GM12878 (cell line): ENCODE measurements around the gene KLHL8. TPM values are rescaled to one million over a fixed set of nuclear protein-coding genes. Genes with fewer than 3 reads are reported as not detected.
A peak's percentile ranks its signal among the peaks of the same experiment; 100 is the strongest.

Experiments used
- ATAC-seq: fragments of 200-7000 bp; cut with Tn5 transposase; 3 replicates; pipeline ENCODE4 v1.9.1; 2020; ENCODE audit warnings: mild to moderate bottlenecking, moderate library complexity
- BruUV-seq: library from RNA; stranded (reverse); fragments of 400-500 nt; replicated peaks from 2 replicates; lab custom pipeline; 2021; lab: Mats Ljungman, UMichigan
- CTCF ChIA-PET: fragments of 300-600 bp; sonication (Branson Sonifier 250); formaldehyde crosslinking; extraction: SDS; loops from one replicate; lab custom pipeline; 2021; ENCODE audit warnings: inconsistent platforms; lab: Yijun Ruan, JAX
- POLR2A ChIA-PET: fragments of 350-600 bp; formaldehyde crosslinking; extraction: SDS; loops from one replicate; lab custom pipeline; 2021; ENCODE audit warnings: inconsistent platforms; lab: Charles Lee
- RAD21 ChIA-PET: fragments of 300-600 bp; sonication (Branson Sonifier 250); formaldehyde crosslinking; loops from one replicate; lab custom pipeline; 2023; ENCODE audit warnings: antibody characterized with exemption; ENCODE audit not compliant: unreplicated experiment; lab: Charles Lee
- SMC1A ChIA-PET: fragments of 300-600 bp; sonication (Branson Sonifier 250); formaldehyde crosslinking; loops from one replicate; lab custom pipeline; 2023; ENCODE audit not compliant: unreplicated experiment, uncharacterized antibody; lab: Charles Lee
- DNase-seq: peaks from one replicate; pipeline ENCODE4 v3.0.0-alpha.2; 2011; ENCODE audit warnings: low read depth, low spot score
- FAIRE-seq: peaks from 3 replicates; lab custom pipeline; 2011; peaks lifted over from hg19 to GRCh38; lab: Jason Lieb, UNC
- H2AFZ ChIP-seq: 2 replicates; pipeline ENCODE4 v1.6.0; 2011; ENCODE audit warnings: low read depth, low read length, control low read depth; ENCODE audit not compliant: control insufficient read depth
- H3K27ac ChIP-seq: 2 replicates; pipeline ENCODE4 v1.5.1; 2011; ENCODE audit warnings: control low read depth; ENCODE audit not compliant: control insufficient read depth, insufficient read depth
- H3K27me3 ChIP-seq, 2 experiments: replicated peaks in 1 of 2; 2 replicates each; pipeline versions ENCODE4 v1.6.0 to v1.6.1; 2011; ENCODE audit warnings: low read length in 1 of 2; ENCODE audit not compliant: control insufficient read depth in 2 of 2, insufficient read depth in 2 of 2
- H3K36me3 ChIP-seq, 2 experiments: 2 replicates each; pipeline ENCODE4 v1.5.1; 2011; ENCODE audit warnings: low read length in 1 of 2; ENCODE audit not compliant: control insufficient read depth in 2 of 2, insufficient read depth in 2 of 2
- H3K4me1 ChIP-seq: 2 replicates; pipeline ENCODE4 v1.6.1; 2011; ENCODE audit warnings: mild to moderate bottlenecking, low read length, moderate library complexity, mixed read lengths; ENCODE audit not compliant: control insufficient read depth, insufficient read depth
- H3K4me2 ChIP-seq: 2 replicates; pipeline ENCODE4 v1.6.0; 2011; ENCODE audit warnings: control low read depth; ENCODE audit not compliant: control insufficient read depth, insufficient read depth
- H3K4me3 ChIP-seq: fragments of 200-600 bp; sonication (generic); 2 replicates; pipeline ENCODE4 v1.5.1; 2016
- H3K79me2 ChIP-seq: 2 replicates; pipeline ENCODE4 v1.6.0; 2011; ENCODE audit warnings: low read length; ENCODE audit not compliant: control insufficient read depth, insufficient read depth
- H3K9ac ChIP-seq: 2 replicates; pipeline ENCODE4 v1.8.0; 2011; ENCODE audit warnings: low read length, control low read depth, mixed read lengths; ENCODE audit not compliant: control insufficient read depth, insufficient read depth
- H3K9me3 ChIP-seq: replicated peaks from 3 replicates; pipeline ENCODE4 v1.5.1; 2011; ENCODE audit warnings: mild to moderate bottlenecking, low read length; ENCODE audit not compliant: control insufficient read depth, insufficient read depth
- H4K20me1 ChIP-seq: 2 replicates; pipeline ENCODE4 v1.6.0; 2011; ENCODE audit not compliant: control insufficient read depth, insufficient read depth
- BCLAF1 ChIP-seq: fragments of 450-650 bp; IDR thresholded peaks from 2 replicates; pipeline ENCODE4 v1.6.1; 2017; ENCODE audit warnings: antibody characterized with exemption, mild to moderate bottlenecking, moderate library complexity
- BHLHE40 ChIP-seq, 2 experiments: fragments of 450-650 bp in 1 of 2; IDR thresholded peaks; 2 replicates each; pipeline ENCODE4 v1.6.1; 2011 to 2017; ENCODE audit warnings: low read depth in 2 of 2, borderline replicate concordance in 1 of 2, improper control_type of control experiment in 1 of 2, low read length in 1 of 2, mild to moderate bottlenecking in 1 of 2
- CREB1 ChIP-seq: IDR thresholded peaks from 2 replicates; pipeline ENCODE4 v1.6.1; 2012; ENCODE audit warnings: low read depth, mild to moderate bottlenecking, inconsistent platforms
- IKZF1 ChIP-seq: fragments of 450-650 bp; conservative IDR thresholded peaks from 2 replicates; pipeline ENCODE4 v1.6.1; 2017; ENCODE audit warnings: antibody characterized with exemption, mild to moderate bottlenecking
- MTA2 ChIP-seq: fragments of 450-650 bp; IDR thresholded peaks from 2 replicates; pipeline ENCODE4 v1.6.1; 2016; ENCODE audit warnings: low read depth, mild to moderate bottlenecking, moderate library complexity
- MYB ChIP-seq: fragments of 150-350 bp; IDR thresholded peaks from 2 replicates; pipeline ENCODE4 v1.6.1; 2014; ENCODE audit warnings: mild to moderate bottlenecking, low read depth, low read length, borderline replicate concordance
- NFXL1 ChIP-seq: fragments of 450-650 bp; IDR thresholded peaks from 2 replicates; pipeline ENCODE4 v1.6.1; 2017; ENCODE audit warnings: antibody characterized with exemption, mild to moderate bottlenecking, borderline replicate concordance
- PAX5 ChIP-seq: IDR thresholded peaks from 2 replicates; pipeline ENCODE4 v1.6.1; 2011; ENCODE audit warnings: low read depth, low read length, borderline replicate concordance
- POLR2AphosphoS5 ChIP-seq: IDR thresholded peaks from 2 replicates; pipeline ENCODE4 v1.6.1; 2011; ENCODE audit warnings: mild to moderate bottlenecking, low read length, inconsistent platforms
- PRDM15 ChIP-seq: fragments of 450-650 bp; formaldehyde crosslinking; IDR thresholded peaks from 2 replicates; pipeline ENCODE4 v1.4.0; 2020; ENCODE audit warnings: mild to moderate bottlenecking, moderate library complexity
- SMARCA5 ChIP-seq: fragments of 450-650 bp; IDR thresholded peaks from 2 replicates; pipeline ENCODE4 v1.6.1; 2017; ENCODE audit warnings: mild to moderate bottlenecking
- SUZ12 ChIP-seq: fragments of 200-600 bp; sonication (generic); IDR thresholded peaks from one replicate; pipeline ENCODE4 v1.6.1; 2018; ENCODE audit warnings: antibody characterized with exemption, mild to moderate bottlenecking; ENCODE audit not compliant: unreplicated experiment
- ZBED1 ChIP-seq: IDR thresholded peaks from 2 replicates; pipeline ENCODE4 v1.6.1; 2016; ENCODE audit warnings: borderline replicate concordance
- ZNF217 ChIP-seq: fragments of 450-650 bp; IDR thresholded peaks from 2 replicates; pipeline ENCODE4 v1.6.1; 2017; ENCODE audit warnings: antibody characterized with exemption, mild to moderate bottlenecking
- WGBS: methylation state at CpG from one replicate; pipeline ENCODE4 v1.1.6; 2016; ENCODE audit warnings: low lambda C conversion rate; ENCODE audit not compliant: insufficient replicate concordance, insufficient coverage; ENCODE audit errors: missing lambda C conversion rate; 5-methylcytosine and 5-hydroxymethylcytosine counted together
- in situ Hi-C: fragments of 300-500 bp; cut with MboI; formaldehyde crosslinking; loops from 9 replicates; pipeline ENCODE4 v1.14.3; 2018; ENCODE audit warnings: mixed read lengths
- intact Hi-C: fragments of 100-400 bp; cut with micrococcal nuclease; formaldehyde crosslinking; loops from one replicate; pipeline ENCODE4 v1.14.2; 2022; ENCODE audit not compliant: unreplicated experiment
- polyA plus RNA-seq, 11 experiments: library from polyadenylated mRNA; depleted of rRNA in 4 of 11; unstranded in 6 of 11; stranded (reverse) in 5 of 11; fragments of >200 nt; fragmentation: Nextera tagmentation in 4 of 11; fragmentation: Illumina TruSeq in 1 of 11; extraction: Ambion mirVana in 4 of 11; extraction: Trizol in 1 of 11; gene quantifications; 1 replicate in 1 of 11; 2 replicates in 10 of 11; pipeline versions ENCODE4 v1.2.1 to v1.2.3, GENCODE V29; 2011 to 2016; ENCODE audit warnings: inconsistent platforms in 2 of 11, missing spikeins in 2 of 11, low read depth in 1 of 11
- total RNA-seq, 4 experiments: library from RNA; depleted of rRNA in 3 of 4; stranded (reverse); fragments of >200 nt in 3 of 4; fragmentation: Illumina TruSeq in 1 of 4; extraction: Trizol in 1 of 4; gene quantifications; 2 replicates each; pipeline versions ENCODE4 v1.2.1 to v1.2.3, GENCODE V29; 2013 to 2021

Gene KLHL8
- total and polyA plus RNA-seq, 10 of the 15 experiments (the other 5 are each of a cell fraction or from before 2014, with no cell fraction given) = 4.5 to 13.1 (median 9.0) TPM

- TF ChIP-seq BHLHE40 (IDR thresholded peaks at IDR 0.05; ENCODE audit: borderline replicate concordance in 1 of 2, low read depth in 2 of 2, low read length in 1 of 2) = 0 out of 4 replicates have a peak, but pooled peaks of 1 of the 2 experiments have one; percentile 28
- 0 out of 2 replicates have a peak, but pooled peaks have one; percentile 43 for TF ChIP-seq SMARCA5
- TF ChIP-seq, all 136 proteins: peak for 16
Observed at GRCh38 chr4:87150498-87151261, 69.7 kb downstream of the KLHL8 start (continued).

DNA sequence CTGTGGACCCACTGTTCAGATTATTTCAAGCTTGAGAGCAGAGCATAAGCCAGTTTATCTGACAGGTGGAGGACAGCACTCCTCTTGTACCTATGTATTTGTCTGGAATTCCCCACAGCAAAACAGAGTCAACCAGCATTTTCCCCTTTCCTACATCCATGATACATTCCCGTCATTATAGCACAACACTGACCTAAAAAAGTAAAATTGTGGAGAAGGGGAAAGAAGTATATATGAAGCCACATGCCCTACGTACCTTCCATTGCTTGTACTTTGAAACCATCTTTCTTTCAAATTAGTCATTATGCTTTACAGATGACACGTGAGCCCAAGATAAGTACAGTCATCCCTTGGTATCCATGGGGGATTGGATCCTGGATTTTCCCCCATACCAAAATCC, 73.3 kb downstream of the KLHL8 start:
- intact Hi-C loops (no loop called here), in situ Hi-C loops (no loop called here)
- ChIA-PET RAD21 (no interaction called here), POLR2A (no interaction called here), CTCF (interaction anchor here (1.1 to 2.4 kb wide), 4 partner anchors 67 to 228 kb away, joined by 3 to 13 read pairs (median 4); no protein-coding TSS in a partner anchor), SMC1A (interaction anchor here (1.4 to 1.6 kb wide), 3 partner anchors 90 to 225 kb away, joined by 5 to 8 read pairs (median 6); no protein-coding TSS in a partner anchor)
- no peak overlapping the region for H3K4me2 ChIP-seq
- H3K9ac ChIP-seq = no peak overlapping the region
- 98% methylated on average over 3 of the region's 3 CpGs for WGBS
- H3K9me3 ChIP-seq = no peaks in the 10 kb centered on the region
- FAIRE-seq (no peak), DNase-seq (no peak), ATAC-seq (no peak)
- H4K20me1 ChIP-seq = no peaks in the 10 kb centered on the region
- H3K4me3 ChIP-seq = no peak overlapping the region
- H3K4me1 ChIP-seq = no peaks in the 10 kb centered on the region
- BruUV-seq = no TSS peak
- H3K27ac ChIP-seq = no peak overlapping the region
- no peaks in the 10 kb centered on the region for H3K79me2 ChIP-seq
- H3K36me3 ChIP-seq = peaks cover 0 to 2% of the 10 kb centered on the region in 2 experiments; a peak in 1 of 4 replicates
- no peaks in the 10 kb centered on the region for H3K27me3 ChIP-seq
- H2AFZ ChIP-seq = no peak overlapping the region
- TF ChIP-seq MTA2 = no peak
- TF ChIP-seq PAX5 = no peak
- TF ChIP-seq ZBED1 = no peak
- no peak for TF ChIP-seq IKZF1
- TF ChIP-seq NFXL1 = no peak
- TF ChIP-seq PRDM15 = no peak
- TF ChIP-seq BHLHE40 (IDR thresholded peaks at IDR 0.05; ENCODE audit: borderline replicate concordance in 1 of 2, low read depth in 2 of 2, low read length in 1 of 2) = no peak
- TF ChIP-seq ZNF217 = no peak
- TF ChIP-seq MYB = no peak
- no peak for TF ChIP-seq CREB1
- no peak for TF ChIP-seq SUZ12
- TF ChIP-seq BCLAF1 = no peak
- TF ChIP-seq POLR2AphosphoS5 = no peak
